ENCODE measurements around the gene ITSN1. TPM values are rescaled to one million over a fixed set of nuclear protein-coding genes. Genes with fewer than 3 reads are reported as not detected.
A peak's percentile ranks its signal among the peaks of the same experiment; 100 is the strongest.

ITSN1 gene
- total RNA-seq, 1 experiment from 2014 or later = 35.2 TPM

DNA sequence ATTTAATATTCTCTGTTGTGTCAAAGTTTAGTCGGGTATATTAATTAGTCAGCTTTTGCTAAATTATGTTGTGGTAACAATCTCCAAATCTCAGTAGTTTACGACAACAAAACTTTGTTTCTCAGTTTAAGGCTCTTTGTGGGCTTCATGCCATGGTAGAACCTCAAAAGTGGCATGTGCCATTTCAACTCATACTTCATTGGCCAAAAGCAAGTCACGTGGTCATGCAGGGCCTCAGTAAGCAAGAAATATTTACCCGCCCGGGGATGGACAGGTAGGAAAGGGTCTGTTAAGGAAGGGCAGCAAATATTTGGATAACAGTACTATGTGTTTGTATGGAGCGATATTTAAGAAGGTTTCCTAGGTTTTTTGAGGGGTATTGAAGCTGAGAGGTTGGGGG, 38.6 kb downstream of the ITSN1 start:
- no peak for DNase-seq (ENCODE audit: low read depth)

DNA sequence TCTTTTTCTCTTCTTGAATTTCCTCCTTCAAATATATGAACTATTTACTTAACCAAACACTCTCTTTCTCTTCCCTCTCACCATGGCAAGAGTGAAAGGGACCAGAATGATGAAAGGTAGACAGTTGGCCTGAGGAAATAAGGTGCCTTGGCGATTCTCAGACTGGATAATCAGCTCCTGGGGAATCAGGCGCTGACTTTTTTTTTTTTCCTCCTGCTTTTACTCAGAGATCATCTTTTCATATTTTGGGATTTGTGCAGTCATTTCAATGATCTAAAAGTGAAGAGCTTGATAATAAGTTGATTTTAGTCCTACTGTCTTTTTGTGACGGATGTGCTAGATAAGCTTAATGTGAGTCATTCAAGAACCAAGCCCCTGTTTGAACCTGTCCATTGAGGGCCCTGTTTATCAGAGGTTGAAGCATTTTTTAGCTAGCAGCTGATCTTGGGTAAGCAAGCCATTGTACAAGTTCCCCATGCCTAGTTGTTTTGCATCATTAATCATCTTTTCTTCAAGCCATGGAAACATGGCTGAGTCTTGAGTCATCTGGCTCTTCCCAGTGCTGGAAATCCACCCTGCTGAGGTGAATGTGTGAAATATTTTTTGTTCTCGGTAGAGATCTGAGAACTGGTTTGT, 40.8 kb downstream of the ITSN1 start:
- DNase-seq (ENCODE audit: low read depth) = peak; percentile 95

DNA sequence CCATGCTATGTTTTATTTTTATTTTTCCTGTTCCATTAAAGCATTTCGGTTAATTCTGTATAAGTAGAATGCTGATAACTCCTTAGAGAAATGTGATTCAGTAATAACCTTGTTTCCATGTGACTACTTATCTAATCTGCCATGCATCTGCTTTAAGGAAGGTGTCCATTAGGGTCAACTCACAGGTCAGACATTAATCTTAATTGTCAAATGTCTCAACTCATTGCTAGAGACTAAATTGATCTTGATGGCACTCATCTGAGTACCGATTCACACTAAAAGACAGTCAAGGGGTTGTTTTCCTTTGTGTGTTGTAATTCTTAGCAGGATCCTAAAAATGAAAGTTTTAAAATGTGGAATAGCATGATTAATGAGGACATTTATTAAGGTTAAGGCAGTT, 41.8 kb downstream of the ITSN1 start:
- DNase-seq (ENCODE audit: low read depth) = no peak

DNA sequence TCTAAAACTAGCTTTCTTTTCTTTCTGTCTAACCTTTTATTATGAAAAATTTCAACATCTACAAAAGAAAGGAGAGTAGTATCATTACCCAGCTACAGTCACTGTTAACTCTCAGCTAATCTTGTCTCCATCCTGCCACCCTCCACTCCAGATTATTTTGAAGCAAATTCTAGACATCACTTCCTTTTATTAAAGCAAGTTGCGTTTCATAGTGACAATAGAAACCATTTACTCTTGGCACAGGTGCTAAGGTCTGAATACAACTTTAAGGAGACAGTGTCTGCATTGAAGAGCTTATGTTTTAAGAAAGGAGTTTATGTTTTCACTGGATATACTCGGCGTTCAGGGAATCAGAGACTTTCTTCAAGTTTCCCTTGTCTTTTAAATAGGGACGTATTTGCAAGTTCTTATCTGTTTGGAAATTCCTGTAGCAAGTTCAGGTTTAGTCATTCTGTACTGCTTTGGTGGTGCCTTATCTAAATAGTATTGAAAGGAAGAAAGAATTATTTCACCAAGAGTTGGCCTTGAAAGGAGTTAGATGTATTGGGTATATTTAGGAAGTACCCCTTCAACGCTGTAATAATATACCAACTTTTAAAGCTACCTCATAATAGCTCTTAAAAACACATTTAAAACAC, 42.7 kb downstream of the ITSN1 start:
- DNase-seq (ENCODE audit: low read depth) = no peak

DNA sequence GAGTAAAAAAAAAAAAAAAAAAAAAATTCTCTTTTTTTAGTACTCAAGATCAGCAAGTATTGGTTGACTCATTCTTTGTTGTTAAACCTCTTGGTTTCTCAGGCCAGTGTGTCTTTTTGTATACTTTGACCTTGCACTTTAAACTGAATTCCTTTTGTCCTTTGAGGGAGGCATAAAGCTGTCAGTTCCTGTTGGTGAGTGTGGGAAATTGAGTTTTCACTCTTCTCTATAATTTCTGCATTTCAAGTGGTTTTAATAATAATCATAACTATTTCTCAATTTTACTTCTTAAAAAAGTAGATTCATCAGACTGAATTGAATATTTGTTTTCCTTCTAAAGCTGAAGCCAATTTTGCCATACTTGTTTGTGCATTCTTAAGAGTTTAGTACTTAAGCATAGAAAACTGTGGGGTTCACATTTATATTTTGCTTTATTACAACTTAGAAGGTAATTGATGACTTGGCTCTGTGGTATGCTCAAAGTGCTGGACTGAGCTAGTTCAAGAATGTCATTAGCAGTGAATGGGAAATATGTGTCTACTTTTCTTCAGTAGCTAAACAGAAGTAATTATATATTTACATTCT, 43.4 kb downstream of the ITSN1 start:
- DNase-seq (ENCODE audit: low read depth) = peak; percentile 74

DNA sequence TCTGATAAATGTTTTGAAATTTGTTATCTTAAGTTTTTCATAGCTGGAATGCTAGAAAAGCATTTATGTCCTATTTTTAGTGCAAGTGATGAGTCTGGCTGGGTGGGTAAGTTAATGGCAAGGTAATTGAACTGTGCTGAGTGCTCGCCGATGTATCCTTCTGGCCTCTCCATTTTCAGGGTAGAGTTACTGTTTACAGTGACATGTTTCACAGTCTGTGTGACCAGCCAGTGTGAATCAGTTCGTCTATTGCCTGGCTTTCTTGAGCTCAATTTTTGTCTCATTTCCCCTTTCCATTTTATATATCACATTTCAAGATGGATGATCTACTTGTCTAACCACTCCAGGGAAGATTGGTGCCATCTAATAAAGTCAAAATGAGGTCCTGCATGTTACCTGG, 44.1 kb downstream of the ITSN1 start:
- DNase-seq (ENCODE audit: low read depth) = no peak

GRCh38 chr21:33687634-33688033, 45.3 kb downstream of the ITSN1 start:
- DNase-seq (ENCODE audit: low read depth) = no peak

- DNase-seq (ENCODE audit: low read depth) = no peak
Measured at GRCh38 chr21:33688353-33688752, 46.1 kb downstream of the ITSN1 start.

DNA sequence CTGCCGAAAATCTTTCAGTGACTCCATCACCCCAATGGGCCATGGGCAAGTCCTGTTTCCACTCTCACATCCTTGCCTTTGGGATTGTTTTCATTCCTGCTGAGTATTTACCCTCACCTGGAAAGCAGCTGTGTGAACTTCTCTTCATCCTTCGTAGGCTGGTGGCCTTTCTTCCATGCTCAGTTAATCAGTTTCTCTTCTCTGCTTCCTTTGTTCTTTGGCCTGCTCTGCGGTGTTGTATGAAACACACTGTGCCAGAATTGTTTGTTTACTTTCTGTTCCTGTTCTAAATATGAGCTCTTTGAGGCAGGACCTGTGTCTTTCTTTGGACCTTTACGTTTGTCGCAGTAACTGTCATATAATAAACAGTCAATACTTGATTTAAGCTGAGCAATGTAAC, 48.6 kb downstream of the ITSN1 start:
- DNase-seq (ENCODE audit: low read depth) = no peak

- no peak for DNase-seq (ENCODE audit: low read depth)
Measured at GRCh38 chr21:33691945-33692603, 49.8 kb downstream of the ITSN1 start.

GRCh38 chr21:33695813-33696212, 53.5 kb downstream of the ITSN1 start:
- no peak for DNase-seq (ENCODE audit: low read depth)

DNA sequence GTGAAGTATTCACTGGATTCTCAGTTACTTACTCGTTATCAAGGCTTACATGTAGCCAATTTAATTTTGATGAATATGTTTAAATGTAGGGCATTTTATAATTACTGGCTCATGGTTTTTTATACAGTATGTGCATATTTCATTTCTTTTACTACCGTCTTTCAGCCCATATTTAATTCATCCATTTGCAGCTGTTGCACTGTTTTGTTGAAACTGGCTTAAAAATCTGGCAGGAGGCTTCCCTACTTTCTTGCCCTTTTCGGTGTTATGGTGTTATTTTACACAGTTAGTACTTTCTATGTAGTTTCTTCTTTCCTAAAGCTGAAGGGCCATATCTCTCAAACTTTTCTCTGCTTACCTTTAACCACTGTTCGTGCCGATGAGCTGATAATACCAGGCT, 54.2 kb downstream of the ITSN1 start:
- peak; percentile 46 for DNase-seq (ENCODE audit: low read depth)

DNA sequence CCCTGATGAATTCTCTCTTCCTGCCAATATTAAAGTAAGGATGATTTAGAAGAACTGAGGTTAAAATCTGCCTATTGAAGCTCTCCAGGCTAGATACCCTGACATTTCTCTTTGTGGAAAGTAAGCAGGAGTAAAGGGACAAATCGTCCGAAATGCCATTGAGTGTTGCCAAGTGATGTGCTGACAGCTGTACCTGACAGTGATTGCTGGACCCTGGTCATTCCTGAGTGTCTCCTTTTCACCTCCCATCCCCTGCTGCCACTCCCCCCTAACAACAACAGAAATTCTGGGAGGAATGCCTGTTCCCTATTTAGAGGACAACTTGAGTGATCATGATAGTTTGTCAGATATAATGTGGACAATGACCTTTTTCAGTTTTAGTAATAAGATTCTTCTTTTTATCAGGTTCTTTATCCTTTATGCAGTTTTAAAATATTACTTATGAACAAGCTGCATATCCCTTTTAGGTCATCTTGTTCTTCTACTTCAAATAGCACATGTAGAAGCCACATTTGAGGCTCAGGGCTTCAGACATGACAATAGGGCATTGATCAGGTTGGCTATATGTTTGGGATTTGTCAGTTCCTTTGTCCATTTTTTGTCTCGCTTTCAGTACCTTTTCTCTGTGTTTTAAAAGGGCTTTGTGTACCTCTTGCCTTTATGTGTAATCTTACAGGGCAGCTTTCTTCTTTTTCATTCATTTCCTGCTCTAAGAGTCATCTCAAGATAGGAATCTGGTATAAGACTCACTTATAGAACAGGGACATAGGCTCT, 56.0 kb downstream of the ITSN1 start:
- no peak for DNase-seq (ENCODE audit: low read depth)

GRCh38 chr21:33699277-33699676, 57.0 kb downstream of the ITSN1 start:
- DNase-seq (ENCODE audit: low read depth) = no peak

GRCh38 chr21:33700491-33700890, 58.2 kb downstream of the ITSN1 start:
- no peak for DNase-seq (ENCODE audit: low read depth)

DNA sequence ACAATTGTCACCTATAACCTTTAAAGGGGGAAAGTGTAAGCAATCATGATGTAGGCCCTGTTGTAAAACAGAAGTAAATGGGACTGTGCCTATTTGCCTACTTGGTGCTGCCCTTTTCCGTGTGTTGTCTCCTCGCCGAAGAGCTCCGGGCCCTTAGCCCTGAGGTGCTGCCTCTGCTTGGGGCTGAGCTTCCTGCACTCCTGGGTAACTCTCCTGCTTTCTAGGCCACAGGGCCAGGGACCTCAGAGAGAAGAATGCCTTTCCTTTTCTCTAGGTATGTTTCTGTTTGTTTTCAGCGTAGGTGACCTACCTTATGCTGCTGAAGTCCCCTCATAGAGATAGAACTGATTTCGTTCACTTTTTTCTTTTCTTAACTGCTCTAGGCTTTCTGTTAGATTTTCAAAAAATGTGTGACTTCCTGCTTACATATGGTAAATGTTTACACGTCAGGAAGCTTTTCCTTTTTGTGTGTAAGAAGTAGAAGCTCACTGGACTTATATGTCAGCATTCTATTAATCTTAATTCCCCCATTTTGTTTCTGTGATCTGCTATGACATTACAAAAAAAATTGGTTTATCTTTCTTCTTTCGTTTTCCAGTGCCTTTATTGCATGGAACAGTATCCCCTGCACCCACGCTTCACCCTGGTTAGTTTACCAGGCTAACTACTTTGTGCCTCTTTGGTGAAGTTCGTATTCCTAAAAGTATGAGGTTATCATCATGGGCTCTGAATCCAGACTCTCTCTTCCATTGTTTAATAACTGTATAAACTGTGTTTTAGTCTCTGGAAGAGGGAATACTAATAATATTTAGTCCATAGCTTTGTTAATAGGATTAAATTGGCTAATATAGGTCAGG, 61.7 kb downstream of the ITSN1 start:
- DNase-seq (ENCODE audit: low read depth) = no peak

- peak; percentile 21 for DNase-seq (ENCODE audit: low read depth)
Measured at GRCh38 chr21:33707846-33708245, 65.5 kb downstream of the ITSN1 start.

GRCh38 chr21:33708874-33709273, 66.6 kb downstream of the ITSN1 start:
- DNase-seq (ENCODE audit: low read depth) = no peak

DNA sequence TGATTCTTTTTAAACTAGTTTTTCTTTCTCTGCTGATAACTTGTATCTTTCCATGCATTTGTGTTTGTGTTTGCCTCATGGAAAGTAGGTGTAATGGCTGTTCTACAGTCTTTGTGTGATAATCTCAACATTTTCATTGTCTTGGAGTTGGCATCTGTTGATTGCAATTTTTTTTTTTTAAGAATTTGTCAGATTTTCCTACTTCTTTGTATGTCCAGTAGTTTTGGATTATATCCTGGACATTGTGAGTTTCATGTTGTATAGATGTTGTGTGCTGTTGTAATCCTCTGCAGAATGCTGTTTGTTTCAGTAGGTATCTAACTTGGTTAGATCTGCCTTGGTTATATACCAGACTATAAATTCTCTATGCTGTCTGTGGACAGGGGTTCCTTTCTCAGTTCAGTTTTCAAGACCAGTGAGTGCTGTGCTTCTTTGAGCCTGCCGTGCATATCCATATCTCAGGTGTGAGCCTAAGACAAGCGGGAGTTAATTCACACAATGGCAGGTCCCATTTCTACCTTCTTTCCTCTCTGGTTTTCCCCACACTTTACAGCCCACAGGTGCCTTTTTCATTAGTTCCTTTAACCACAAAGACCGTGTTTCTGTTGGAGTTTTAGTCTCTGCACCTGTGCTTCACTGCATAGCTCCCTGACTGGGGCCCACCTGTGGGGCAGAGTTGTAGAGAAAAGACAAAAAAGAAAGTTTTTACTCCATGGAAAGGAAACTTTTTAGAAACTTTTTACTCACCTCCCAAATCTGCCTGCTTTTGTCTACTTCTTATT, 69.9 kb downstream of the ITSN1 start:
- DNase-seq (ENCODE audit: low read depth) = no peak

DNA sequence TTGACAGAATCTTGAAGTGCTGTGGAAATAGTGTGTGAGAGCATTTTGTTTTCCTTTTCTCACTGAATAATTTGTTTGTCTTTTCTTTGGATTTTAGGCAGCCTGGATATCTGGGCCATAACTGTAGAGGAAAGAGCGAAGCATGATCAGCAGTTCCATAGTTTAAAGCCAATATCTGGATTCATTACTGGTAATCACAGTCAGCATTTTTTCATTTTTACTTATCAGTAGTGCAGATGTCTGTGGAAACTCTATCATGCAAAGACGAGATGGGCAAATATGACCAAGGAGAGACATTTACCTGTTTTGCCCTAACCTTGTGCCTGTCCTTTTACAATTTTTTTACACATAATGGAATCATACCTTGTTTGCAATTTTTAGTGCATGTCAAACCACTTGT, 78.8 kb downstream of the ITSN1 start:
- DNase-seq (ENCODE audit: low read depth) = no peak

Data from LHCN-M2 (cell line).